ENCODE results near the gene TMIE.
A peak's percentile ranks its signal among the peaks of the same experiment; 100 is the strongest.

Gene TMIE, protein sequence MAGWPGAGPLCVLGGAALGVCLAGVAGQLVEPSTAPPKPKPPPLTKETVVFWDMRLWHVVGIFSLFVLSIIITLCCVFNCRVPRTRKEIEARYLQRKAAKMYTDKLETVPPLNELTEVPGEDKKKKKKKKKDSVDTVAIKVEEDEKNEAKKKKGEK

DNA sequence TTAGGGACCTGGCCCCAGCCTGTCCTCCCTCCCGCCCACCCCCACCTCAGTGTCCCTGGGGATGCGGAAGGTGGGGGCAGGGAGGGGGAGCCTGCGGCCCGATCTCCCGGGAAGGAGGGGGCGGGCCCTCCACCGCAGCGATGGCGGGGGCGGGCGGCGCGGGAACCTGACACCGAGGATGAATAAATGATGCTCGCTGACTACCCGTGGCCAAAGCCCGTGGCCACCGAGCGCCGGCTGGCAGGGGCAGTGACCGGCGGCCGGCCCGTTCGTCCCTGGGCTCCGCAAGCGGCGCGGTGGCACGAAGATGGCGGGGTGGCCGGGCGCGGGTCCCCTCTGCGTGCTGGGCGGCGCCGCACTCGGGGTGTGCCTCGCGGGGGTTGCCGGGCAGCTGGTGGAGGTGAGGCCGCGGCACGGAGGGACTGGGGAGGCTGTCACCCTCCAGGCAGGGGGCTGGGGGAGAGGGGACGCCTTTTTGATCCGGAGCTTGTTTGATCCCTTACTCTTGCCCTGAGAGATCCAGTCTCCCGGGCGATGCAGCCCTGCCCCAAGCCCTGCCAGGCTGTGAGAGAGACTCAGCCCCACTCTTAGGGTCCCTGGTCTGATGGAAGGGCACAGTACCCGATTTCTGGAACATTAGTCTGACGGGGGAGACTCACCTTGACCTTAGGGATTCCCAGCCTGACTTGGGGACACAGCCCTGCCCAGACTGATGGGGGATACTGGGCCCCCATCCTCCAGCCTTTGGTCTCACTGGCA, at the start of gene TMIE:
TSS of gene TMIE (plus strand) at position 212 of the 759 bp plus-strand sequence. CDS start at position 308, 96 bp downstream.
- DNase-seq = no peak

DNA sequence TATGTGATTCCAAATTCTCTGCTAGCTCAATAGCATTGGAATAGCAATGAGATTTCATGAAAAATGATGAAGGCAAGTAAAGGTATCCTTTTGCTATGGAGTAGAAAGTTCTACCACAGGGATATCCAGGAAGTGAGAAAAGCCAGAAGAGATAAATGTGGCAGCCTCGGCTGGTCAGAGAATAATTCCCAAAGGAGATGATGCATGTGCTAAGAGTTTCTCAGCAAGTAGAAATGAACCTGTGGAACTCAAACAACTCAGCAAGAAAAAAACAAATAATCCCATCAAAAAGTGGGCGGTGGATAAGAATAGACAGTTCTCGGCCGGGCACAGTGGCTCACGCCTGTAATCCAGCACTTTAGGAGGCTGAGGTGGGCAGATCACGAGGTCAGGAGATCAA, 45.9 kb upstream of the TMIE start:
- no peak for DNase-seq

DNA sequence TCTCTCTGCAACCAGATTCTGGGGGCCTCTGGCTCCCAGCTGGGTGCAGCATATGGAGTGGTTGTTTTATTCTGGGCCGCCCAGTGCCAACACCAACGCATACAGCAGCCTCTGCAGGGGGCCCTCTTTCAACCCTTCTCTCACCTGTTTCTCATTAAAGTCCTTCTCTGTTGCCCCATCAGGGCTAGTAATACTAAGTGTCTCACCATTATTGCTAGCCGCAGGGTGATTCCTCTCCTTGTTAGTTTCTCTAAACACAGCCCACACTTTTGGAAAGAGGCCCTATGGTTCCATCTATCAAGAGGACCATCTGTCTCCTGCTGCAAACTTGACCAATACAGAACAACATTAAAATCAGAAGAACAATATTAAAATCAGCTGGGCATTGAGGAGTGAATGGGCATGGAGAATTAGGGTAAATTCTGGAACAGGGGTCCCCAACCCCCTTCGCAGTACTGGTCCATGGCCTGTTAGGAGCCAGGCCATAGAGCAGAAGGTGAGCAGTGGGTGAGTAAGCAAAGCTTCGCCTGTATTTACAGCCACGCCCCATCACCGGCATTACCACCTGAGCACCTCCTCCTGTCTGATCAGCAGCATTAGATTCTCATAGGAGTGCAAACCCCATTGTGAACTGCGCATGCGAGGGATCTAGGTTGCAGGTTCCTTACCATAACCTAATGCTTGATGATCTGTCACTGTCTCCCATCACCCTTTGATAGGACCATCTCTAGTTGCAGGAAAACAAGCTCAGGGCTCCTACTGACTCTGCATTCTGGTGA, 44.2 kb upstream of the TMIE start:
- peak; percentile 47 for DNase-seq

DNA sequence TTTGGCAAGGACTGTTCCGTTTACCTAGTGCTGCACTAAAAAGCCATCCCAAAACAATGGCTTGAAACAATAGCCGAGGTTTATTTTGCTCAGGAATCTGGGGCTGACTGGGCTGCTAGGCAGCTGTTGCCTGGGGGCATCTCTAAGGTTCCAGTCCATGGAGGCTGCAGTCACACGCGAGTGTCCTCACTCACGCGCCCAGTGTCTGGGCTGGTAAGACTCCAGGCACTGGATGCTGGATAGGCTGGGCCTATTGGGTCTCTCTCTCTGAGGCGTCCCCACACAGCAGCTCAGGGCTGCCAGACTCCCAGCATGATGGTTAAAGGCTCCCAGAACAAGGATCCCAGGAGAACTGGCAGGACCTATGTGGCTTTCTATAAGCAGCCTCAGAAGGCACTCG, 41.9 kb upstream of the TMIE start:
- no peak for DNase-seq

DNA sequence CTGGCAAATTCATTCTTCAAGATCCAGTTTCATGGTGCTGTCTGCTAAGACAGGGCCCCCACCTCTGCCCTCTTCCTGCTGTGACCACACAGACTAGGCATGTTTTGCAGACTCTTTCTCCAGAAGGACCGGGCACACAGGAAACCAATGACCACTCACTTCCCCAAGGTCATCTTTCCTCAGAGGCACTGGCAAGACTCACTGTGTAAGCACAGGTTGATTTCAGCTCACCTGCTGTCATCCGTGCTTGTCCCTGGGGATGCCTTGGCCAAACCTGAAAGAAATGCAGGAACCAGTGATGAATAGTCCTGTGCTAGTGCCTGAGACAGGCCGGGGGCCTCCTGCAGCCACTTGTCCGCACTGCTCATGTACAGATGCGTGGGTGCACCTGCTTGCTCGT, 41.2 kb upstream of the TMIE start:
- DNase-seq = no peak

DNA sequence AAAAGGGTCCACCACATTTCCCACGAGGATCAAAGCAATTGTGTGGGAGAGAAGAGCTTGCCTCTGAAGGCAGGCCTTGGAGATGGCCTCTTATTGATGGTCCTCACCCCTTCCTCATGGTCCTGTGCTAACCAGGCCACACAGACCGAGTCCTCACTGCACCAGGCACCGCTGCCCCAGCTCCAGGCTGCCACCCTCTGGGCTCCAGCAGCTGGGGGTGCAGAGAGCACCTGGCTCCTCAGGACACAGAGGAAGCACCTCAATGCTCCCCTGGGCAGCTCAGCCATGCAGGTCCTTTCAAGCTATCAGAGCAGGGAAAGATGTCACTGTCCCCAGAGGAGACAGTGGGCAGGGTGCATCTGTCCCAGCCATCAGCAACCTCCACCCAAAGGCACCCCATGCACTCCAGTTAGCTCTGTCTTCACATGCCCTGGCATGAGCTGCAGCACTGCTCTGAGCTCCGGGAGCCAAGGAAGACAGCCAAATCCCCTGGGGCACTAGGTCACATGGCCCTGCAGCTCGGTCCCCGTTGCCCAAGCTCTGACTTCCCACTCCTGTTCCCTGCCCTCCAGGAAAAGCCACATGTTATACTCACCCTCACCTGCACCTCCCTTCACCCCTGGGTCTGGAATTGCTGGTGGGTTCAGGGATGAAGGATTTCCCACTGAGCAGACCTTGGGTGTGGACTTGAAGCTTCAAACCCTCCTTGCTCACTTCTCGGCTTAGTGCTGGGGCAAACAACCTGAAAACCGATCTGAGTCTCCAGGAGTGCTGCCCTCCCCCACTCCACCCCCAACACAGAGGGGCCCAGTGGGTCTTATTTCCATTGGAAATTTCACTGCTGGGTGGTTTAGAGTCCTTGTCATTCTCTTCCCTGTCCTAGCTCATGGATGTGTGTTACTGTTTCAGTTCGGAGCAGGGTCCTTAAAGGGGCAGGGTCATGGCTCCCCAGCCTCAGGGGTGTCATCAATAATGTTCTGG, 40.4 kb upstream of the TMIE start:
- DNase-seq = no peak

DNA sequence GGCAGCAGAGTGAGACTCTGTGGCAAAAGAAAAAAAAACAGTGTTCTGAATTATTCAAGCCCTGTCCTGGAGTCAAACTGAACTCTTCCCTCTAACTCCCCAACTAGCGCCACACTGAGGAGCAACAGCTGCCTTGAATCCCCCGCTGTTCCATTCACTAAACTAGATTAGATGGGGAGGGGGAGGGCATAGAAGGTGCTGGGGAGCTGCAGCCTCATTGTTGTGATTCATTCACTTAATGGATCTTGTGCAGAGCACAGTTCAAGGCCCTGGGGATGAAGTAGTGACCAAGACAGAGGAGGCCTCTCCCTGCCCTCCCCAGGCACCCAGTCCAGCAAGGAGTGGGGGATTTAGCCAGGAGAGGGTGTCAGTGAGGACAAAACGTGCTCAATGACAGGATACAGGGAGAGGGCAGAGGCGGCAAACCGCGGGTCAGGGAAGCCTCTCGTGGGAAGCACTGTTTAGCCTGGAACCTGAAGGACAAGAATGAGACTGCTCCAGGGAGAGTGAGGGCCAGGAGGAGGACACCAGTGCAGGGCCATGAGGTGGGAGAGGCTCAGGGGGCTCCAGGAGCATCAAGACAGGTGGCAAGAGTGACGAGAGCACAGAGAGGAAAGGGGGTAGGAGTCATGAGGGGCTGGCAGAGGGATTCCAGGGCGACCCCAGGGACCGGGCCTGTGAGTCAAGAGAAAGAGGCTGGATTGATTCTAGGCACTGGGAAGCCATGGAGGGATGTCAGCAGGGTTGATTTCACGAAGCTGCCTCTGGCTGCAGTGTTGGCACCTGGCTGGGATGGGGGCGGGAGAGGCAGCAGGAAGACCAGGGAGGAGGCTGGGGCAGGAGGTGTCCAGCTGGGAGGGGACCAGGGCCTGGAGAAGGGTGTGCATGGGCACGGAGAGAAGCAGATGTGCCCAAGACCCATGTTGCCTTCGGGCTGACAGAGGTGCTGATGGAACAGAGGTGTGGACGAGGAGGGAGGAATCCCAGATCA, 39.1 kb upstream of the TMIE start:
- no peak for DNase-seq

DNA sequence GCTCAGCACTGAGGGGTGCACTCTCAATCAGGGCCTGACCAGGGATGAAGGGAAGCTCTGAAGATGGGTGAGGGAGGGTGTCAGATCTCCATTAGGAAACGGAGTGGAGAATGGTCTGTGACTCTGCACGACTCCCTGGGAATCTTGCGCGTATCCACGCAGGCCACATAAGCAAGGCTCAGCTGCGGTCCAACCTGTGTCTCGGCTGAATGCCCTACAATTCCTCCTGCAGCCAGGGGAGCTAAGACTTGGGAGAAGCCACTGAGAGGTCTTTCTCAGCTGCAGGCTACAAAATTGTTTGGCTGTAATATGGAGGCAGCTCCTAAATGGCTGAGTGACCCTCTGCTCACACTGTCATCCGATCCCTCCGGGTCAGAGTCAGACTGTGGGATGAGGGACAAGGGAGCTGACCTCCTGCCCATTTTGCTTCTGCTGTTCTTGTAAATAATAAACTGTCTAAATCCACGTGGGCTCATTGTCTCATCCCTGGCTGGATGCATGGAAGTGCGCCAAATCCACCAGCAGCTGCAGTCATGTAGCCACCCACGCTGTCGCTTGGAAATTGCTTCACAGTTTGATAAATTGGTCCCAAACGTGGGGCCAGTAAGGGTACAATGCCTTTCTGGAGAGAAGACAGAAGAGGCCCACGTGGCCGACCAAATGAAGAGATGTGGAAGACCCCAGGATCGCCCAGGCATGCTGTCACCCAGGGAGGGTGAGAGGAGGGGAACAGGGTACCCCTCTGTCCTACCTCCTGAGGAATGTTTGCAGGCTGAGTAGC, 38.2 kb upstream of the TMIE start:
- DNase-seq = no peak

DNA sequence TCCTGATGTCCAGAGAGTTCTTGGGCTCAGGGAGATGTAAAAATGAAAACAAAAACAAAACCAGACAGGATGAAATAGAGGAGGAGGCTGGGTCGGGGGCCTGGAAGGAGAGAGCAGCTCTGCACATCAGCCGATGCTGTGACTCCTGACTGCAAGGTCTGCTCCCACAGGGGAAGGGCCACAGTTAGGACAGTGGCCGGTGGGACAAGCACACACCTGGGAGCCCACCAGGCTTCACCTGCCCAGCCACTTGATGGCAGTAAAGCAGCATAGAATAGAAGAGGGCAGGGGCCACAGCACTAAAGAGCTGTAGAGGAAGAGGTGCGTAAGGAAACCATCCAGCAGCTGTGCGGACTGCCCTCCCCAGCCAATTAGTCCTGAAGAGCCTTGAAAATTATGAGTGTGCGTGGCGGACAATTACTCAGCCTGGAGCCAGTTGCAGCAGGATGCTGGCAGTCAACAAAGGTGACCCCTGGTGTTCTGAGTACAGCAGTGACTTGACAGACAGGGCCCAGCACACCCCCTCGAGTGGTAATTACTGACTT, 37.5 kb upstream of the TMIE start:
- DNase-seq = peak; percentile 55

DNA sequence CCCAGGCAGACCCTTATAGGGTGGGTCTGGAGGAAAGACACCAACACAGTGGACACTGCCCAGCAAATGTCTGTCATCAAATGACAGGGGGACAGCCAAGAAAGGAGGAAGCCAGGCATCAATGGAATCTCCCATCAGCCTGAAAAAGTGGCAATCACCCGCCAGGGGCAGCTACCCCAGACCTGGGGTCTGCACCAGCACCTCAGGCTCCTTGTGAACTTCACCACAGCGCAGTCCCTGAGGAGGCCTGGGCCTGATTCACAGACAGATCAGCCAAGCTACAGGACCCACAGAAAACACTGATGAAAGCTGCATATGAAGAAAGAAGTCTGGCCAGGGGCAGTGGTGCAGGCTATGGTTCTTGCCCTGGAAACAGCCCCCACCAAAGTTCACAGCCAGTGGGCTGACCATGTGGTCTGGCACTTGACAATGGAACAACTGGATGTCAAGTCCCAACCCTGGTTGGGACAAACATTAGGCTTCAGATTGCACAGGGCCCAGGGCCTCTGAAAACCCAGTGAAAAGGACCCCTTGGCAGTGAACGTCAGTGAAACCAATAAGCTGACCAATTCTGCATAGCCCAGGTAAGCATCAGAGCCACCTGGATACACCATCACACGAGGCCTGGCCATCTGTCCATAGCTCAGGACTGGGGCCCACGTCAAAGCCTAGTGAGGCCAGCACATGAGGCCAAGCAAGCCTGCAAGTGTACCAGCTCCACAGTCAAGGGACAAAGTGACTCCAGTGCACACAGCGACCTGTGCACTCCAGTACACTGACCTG, 36.8 kb upstream of the TMIE start:
- DNase-seq = no peak

DNA sequence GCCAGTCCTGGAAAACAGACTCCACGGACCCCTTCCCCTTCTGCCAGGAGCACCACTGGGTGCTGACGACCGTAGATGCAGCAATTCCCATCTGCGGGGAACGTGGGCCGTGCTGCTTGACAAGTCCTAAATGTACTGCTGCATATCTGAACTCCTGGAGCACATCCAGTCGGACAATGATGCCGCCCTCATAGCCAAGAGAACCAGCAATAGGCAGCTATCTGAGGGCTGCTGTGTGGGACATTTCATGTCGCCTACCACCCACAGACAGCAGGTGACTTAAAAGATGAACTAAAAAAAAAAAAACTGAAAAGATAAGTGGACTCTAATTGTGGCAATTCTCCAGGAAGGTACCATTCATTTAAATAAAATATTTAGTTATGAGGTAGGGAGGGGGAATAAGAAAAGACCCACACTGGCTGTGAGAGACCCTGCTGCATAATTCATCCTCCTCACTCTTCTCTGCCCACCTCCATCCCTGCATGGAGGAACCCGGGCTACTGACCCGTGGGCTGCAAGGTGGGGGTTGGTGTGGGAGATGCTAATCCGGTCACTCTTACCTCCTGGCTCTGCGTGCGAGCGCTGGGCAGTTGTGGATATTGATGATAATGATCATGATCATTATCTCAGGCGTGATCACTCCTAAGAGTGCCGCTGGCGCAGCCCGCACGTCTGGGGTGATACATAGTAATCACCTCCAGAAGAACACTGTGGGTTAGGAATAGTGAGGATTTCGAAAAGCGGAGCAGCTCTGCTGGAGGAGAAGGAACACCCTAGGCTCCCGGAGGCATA, 36.0 kb upstream of the TMIE start:
- no peak for DNase-seq

DNA sequence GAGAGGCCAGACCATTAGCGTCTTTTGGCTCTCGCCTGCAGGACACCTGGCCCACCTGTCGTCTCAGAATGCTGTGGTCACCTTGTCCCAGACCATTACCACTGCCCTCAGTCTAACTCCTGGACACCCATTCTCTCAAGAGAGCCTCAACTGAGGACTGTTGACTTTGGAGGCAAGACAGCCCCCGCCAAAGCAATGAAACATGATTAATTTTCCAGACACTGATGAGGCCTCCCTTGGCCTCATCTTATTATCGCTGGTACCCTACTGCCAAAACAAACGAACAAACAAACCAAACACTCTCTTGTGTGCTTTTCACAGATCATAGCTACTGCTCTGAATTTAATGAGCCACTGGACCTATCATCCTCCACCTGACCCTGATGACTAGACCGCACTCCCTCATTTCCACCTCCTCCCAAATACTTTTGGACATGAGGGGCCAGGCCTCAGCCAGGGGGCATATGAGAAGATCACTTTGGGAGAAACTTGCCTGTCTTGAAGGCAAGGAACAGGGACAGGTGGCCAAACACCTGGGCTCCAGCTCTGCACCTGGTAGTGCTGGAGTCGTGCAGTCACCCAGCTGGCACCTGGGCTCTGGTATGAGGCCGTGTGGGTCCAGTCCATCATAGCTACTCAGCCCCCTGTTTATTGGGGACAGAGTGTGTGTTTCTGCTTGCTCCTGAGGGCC, 35.3 kb upstream of the TMIE start:
- peak; percentile 26 for DNase-seq

DNA sequence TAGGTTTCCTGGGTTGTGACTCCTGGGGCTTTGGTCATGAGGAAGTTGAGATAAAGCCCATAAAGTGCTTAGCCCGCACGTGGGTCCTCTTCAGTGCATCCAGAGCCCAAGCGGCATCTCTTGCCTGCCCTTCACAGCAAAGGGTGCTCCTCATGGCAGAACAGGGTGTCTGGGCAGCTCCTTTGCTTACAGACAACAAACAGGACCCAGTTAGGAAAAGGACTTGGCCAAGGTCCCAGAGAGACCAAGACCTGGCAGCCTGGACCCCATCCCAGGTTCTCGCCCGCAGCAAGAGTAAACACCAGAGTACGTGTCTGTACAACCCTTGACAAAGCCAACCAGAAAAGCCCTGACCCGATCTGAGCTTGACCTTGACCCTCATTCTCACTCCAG, 34.7 kb upstream of the TMIE start:
- DNase-seq = no peak

DNA sequence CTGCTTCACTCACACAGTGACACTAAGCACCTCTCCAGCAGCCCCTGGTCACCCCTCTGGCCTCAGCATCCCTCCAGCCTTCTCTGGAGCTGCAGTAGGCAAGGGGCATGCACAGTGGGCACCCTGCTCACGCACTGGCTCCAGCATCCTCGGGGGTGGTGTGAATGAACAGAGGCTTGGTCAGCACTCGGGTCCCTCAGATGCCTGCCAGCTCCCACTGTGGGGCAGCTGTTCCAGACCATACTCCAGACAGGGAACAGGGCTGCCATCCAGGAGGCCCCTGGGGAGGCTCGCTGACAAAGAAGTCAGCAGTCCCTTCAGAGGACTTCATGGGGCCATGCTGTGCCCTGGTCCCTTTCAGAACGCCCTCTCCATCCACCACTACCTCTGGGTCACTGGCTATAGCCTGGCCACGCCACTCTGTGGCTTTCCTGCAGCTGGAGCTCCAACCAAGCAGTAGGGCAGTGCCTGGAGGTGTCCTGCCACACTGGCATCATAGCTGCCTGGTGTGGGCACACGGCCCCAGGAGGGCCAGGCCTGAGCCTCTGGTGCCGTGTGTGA, 34.1 kb upstream of the TMIE start:
- no peak for DNase-seq

DNA sequence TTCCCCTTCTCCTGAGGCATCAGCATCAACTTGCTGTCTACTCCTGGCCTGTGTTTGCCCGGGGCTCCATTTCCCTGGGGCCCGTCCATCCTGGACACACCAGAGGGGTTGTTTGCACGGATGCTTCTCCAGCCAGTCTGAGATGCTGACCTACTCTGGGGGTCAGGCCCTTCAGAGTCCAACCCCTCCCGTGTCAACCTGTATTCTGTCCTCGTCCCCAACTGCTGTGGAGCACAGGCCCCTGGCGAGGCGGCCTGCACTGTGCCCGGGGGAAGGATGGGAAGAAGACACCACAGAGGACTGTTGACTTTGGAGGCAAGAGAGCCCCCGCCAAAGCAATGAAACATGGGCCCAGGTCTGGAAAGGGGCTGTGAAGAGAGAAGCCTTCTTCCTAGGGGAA, 33.5 kb upstream of the TMIE start:
- DNase-seq = no peak

DNA sequence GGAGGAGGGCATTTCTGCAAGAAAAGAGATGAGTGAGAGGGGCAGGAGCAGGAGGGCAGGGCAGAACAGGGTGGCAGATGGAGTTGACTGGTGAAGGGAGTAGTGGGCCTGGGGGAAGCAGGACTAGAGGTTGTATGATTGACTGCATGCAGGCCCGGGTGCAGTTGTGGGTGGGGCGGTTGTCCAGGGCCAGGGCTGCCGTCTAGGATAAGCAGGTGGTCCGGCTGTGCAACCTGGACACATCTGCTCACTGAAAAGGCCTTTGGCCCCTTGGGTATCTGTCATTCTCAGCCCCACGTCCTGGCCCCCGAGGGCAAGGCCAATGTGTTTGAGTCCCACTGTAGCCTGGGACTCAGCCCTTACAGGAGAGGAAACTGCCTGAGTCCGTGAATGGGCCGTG, 33.1 kb upstream of the TMIE start:
- no peak for DNase-seq

DNA sequence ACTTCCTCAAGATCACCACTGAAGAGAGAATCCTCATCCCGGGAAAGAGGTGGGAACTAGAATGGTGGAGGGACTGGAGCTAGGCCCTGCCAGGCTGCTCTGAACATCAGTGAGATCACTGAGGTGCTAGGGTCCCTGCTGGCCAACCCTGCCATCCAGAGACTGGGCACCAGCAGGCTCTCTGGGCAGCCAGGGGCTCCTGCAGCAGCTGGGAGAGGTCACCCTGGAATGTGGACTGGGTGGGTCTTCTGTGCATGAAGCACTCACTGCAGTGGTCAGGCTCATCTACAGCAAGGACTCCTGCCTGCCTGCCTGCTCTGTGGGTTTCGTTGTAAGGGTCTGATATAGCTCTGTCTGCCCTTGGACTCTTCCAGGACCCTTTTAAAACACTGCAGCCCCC, 32.6 kb upstream of the TMIE start:
- no peak for DNase-seq

Measured in NCI-H1092 (cell line).